Pulmonary artery endothelial cell (primary cell): ENCODE measurements around the gene WAPL. TPM values are rescaled to one million over a fixed set of nuclear protein-coding genes. Genes with fewer than 3 reads are reported as not detected.

ENCODE experiments used
- DNase-seq: peaks from one replicate; pipeline ENCODE4 v3.0.0-alpha.2; 2011; ENCODE audit warnings: low read depth, low spot score
- total RNA-seq: library from RNA; depleted of rRNA; stranded (reverse); fragments of >200 nt; gene quantifications from 2 replicates; pipeline ENCODE4 v1.2.3, GENCODE V29; 2014

The WAPL gene
- total RNA-seq, 1 donor from 2014 or later: 53.0 TPM

DNA sequence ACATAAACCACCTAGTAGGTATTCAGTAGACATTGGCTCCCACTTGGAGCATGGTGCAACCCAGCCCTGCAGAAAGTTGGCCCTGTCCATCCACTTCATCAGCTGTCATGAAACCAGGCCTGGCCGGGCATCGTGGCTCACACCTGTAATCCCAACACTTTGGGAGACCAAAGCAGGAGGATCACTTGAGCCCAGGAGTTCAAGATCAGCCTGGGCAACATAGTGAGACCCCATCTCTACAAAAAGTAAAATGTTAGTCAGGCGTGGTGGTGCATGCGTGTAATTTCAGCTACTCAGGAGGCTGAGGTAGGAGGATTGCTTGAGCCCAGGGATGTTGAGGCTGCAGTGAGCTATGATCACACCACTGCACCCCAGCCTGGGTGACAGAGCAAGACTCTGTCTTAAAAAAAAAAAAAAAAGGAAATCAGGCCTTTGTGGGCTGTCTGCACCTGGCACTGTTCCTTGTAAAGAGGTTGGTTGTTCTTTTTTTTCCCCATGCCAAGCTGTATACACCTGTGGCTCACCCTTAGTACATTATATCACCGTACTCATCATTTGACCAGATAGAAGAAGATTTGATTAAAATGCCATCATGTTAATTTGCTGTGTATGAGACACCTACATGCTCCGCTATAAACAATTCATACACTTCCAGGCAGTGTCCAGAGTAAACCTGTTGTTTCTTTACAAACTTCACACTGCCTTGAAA is 109.6 kb downstream of the WAPL start:
- no peak for DNase-seq

DNA sequence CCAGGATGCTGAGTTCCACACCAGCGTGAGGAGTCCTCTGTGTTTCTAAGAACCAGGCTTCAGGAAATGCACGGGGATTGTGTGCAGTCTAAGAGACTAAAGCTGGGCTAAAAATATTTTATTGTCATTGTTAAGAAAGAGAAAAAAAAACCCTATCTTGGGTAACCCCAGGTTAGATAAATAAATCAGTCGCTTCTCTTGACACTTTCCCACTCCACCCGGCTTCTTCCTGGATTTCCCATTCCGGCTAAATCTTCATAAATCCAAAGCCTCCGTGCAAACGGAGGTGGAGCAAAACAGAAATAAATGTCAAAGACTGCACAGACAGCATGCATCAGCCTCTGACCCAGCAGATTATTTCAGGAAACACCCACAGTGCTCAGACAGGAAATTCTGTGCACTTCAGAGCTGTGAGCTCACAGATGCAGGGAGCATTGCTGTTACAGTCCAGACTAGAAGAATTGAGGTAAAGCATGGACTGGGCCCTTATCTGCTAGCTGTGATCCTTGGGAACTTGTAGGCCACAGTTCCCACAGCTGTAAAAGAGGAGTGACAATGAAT is 110.2 kb downstream of the WAPL start:
- DNase-seq: peak; percentile 37

DNA sequence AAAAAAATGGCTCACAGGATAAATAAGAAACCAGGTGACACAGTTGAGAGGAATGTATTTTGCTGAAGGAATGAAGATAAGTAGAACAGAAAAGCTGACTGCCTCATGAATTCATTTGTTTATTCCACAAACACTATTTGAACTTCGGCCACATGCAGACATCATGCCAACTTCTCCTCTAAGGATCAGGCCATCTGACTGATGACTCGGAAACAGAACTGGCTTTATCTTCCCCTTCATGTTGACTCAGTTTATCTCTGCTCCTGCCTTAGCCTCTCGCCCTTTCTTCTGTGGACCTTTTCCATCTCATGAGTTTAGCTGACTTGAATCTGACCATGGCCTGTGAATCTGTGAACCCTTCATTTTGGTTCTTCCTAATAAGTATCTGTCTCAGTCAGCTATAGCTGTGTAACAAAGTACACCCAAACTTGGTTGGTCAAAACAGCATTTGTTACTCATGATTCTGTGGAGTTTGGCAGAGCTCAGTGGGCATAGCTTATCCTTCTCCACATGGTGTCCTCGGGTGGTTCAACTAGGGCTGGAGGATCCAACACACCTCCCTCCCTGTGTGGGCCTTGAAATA is 111.0 kb downstream of the WAPL start:
- no peak for DNase-seq

DNA sequence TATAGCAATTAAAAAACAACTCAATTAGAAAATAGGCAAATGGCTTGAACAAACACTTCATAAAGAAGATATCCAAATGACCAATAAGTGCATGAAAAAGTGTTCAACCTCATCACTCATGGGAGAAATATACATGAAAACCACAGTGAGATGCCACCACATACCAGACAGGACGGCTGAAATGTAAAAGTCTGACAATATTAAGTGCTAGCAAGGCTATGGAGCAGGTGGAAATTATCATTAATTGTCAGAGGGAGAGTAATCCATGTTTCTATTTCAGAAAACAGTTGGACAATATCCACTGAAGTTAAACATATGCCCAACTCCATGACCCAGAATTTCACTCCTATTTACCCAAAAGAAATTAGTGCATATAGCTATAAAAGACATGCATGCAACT is 112.4 kb downstream of the WAPL start:
- no peak for DNase-seq

GRCh38 chr10:86403183-86403797 is 118.3 kb downstream of the WAPL start:
- no peak for DNase-seq

DNA sequence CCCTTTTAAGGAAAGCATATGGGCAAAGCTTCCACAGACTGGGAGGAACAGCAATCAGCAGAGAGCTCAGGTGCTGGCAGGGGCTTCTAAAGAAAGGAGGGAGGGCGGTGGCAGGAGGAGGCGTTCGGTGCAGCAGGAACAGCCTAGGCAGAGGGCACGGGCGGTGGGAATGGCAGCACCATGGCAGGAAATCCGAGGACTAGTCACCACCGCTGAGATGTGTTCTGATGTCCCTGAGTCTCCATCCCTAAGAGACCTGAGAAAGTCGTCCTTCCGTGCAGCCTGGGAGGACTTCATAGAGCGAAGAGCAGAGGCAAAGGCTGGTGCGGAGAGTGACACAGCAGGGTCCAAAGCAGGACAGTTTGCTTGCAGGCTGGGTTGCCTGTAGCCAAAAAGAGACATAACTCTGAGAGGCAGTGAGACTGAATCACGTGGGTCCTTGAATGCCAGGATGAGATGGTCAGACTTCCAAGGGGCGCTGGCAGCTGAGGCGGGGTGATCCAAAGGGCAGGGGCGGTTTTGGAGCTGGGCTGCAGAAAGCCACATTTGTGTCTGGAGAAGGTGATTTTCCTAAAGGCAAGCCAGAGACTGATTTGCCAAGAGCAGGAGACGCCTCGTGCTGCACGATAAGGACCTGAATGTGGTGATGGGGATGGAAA is 119.2 kb downstream of the WAPL start:
- DNase-seq: no peak

GRCh38 chr10:86401588-86402282 is 119.9 kb downstream of the WAPL start:
- no peak for DNase-seq

DNA sequence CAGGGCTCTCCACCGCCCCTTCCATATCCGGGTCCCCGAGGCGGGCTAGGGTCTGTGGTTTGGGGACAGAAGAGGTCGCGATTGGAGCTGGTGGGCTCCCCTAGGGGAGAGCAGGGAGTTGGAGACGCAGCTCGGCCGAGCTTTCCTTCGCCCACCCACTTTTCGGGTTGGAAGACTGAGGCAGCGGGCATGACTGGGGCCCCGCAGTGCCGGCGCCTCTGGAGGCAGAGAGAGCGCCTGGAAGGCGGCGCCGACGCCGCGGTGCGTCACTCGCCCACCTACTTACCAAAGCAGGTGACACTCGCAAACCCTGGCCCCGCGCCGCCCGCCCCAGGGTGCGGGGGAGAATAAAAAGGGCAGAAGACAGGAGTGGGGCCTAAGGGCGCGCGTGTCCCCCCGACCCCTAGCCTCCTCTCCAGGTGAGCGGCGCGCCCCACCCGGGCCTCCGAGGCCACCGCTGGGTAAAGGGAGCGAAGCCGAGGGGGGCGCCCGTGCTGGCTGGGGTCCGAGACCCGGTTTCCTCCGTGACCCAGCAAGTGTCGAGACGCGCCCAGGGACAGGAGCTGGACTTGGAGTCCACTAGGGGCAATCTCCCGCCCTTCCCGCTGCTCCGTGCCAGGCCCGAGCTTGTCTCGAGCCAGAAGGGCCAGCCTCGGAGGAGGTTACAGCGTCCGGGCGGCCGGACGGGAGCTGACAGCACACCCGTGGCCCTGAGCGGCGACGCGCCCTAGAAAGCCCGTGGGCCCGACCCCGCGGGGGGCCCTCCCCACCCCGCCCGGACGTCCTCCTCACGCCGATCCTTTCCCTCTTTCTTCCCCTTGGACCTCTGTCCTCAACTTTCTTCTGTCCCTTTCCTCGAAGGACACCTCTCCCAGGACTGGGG is 120.6 kb downstream of the WAPL start:
- no peak for DNase-seq

DNA sequence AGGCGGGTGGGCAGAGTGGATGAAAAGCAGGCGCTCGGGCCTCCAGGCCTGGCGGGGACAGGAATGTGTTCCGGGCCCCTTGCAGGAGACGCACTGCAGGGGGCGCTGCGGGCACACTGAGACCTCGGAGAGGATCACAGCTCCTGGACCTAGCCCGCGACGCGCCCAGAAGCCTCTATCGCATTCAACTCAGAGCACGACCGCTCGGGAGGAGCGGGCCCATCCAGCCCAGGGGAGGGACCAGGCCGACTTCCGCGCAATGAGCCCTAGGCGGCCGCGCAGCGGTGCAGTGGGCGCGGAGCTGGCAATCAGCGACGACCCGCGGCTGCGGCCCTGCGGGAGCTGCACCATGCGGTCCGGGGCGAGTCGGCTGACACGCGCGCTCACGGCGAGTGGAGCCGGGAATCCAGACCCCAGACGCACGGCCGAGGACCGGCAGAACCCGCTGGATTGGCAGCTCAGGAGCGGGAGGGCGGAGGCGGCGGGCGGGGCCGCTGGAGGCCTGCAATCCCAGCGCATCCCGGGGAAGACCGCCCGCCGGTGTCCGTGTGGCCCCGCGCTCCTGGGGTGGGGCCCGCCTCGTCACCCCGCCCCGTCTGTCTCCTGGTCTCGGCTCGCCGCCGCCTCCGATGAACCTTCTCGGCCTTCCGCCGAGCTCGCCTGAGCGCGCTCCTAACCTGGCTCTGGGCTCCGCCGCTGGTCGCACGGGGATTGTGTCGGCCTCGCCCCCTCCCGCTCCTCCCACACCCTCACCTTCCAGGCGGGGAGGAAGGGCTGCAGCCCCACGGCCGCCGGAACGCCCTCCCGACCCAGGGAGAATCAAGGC is 121.5 kb downstream of the WAPL start:
- peak; percentile 75 for DNase-seq

DNA sequence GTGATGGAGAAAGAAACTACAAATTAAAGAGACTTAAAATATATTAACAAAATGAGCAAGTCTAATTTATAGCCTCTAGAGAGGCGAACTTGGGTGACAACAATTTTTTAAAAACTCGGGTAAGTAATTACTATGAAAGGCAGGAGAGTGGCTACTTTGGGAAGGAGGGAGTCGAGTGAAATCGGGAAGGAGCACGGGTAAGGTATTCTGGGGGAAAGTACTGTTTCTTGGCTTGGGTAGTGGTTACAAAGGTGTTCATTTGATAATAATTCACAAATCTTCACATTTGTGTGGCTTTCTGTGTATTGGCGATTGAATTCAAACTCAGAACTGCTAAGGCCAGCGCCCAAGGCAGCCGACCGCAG is 122.1 kb downstream of the WAPL start:
- no peak for DNase-seq

- no peak for DNase-seq
These were observed 124.5 kb downstream of the WAPL start for GRCh38 chr10:86397120-86397519.

DNA sequence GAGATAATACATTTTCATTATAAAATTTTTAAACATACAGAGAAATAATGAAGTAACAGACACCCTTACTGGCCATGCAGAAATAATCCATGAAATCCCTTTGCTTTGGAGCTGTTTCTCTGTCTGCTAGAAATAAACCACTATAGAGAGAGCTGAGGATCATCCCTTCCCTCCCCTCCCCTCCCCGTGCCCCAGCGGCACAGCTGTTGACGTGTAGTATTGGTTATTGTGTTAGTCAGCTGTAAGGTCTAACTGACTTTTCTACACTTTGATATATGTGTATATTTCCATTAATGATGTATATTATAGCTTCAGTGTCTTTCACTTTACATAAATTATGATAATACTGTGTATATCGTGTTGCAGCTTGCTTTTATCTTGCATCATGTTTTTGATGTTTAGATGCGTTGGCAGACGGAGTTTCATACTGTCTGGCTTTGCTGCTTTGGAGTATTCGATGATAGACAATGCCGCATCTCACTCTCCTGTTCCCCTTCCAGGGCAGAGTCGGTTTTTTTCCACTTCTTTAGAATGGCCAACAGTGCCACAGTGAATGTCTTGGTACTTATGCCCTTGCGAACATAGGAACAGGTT is 127.6 kb downstream of the WAPL start:
- DNase-seq: no peak

DNA sequence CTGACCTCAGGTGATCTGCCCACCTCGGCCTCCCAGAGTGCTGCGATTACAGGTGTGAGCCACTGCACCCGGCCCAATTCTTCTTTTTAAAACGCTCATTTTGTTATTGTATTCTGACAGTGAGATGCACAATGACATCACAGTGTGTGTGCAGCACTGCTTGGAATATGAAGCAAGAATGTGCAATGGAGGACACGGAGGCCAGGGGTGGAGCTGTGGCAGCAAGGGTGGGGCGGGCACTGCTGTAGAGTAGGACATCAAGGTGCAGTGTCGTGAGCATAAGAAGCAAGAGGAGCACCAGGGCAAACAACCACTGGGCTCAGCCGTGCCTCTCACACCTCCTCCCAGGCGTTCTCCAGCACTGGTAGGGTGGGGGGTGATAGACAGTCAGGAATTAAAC is 128.2 kb downstream of the WAPL start:
- DNase-seq: no peak

GRCh38 chr10:86392723-86393094 is 128.9 kb downstream of the WAPL start:
- DNase-seq: no peak

DNA sequence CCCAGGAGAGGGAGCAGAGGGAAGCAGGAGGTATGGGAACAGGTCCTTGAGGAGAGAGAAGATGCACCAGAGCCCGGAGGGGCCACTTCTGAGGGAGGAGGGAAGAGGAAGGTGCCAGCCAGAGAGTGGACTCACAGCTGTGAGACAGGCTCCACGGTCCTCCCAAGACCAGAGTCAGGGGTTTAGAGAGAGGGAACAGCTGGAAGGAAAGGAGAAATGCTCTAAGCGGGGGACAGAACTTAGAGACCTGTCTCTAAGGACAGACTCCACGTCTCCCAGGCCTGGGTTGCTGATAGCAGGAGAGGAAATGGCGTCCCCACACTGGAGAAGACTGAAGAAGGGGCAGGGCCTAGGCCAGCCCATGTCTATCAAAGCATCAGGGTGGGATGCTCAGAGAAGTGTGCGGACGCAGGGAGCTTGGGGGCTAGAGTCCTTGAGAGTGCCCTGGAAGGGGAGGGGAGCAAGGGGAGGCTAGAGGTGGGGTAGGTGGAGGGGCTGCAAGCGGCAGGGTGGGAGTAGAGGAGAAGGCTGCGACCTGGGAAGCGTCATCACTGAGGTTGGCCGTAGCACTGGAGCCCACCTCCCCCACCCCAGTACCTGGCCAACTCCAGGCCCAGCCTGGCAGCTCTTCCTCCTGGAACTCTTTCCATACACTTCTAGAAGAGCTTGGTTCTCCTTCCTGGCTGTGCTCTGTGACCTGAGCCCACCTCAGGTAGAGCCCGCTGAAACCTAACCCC is 129.4 kb downstream of the WAPL start:
- DNase-seq: no peak

DNA sequence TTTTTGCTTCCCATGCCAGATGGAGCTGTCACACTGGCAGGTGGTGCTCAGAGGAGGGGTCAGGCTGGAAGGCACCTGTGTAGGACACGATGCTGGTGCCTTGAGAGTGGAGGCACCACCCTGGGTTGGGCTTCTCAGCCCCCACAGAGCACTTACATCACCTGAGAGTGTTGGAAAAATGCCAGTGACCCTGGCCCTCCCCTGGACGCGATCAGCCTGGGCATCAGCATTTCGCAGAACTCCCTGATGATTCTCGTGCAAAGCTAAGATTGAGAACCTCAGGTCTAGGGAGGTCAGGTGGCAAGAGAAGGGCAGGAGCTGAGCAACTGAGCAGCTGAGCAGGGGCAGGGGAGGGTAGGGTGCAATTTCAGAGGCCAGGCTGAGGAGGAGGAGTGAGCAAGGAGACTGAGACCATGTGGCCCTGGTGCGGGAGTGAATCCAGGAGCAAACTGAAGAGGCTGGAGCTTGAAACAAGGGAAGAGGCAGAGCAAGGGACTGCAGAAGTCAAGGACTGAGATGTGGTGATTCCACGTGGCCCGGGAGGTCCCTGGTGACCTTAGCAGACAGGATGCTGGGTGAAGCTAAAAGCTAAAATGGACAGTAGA is 130.3 kb downstream of the WAPL start:
- no peak for DNase-seq

GRCh38 chr10:86390337-86391120 is 131.1 kb downstream of the WAPL start:
- no peak for DNase-seq
